Globus pallidus (tissue), 1 donor: Measurements from ENCODE around the gene CUTC.
"Not testable (repeated sequence)": the region's sequence is repeated elsewhere in the genome, so short reads cannot be mapped to it uniquely, and the experiment has no call there.

ENCODE experiments used
- DNase-seq: peaks from one replicate; pipeline ENCODE4 v3.0.0-alpha.2; 2015; ENCODE audit warnings: low spot score

The CUTC gene

DNA sequence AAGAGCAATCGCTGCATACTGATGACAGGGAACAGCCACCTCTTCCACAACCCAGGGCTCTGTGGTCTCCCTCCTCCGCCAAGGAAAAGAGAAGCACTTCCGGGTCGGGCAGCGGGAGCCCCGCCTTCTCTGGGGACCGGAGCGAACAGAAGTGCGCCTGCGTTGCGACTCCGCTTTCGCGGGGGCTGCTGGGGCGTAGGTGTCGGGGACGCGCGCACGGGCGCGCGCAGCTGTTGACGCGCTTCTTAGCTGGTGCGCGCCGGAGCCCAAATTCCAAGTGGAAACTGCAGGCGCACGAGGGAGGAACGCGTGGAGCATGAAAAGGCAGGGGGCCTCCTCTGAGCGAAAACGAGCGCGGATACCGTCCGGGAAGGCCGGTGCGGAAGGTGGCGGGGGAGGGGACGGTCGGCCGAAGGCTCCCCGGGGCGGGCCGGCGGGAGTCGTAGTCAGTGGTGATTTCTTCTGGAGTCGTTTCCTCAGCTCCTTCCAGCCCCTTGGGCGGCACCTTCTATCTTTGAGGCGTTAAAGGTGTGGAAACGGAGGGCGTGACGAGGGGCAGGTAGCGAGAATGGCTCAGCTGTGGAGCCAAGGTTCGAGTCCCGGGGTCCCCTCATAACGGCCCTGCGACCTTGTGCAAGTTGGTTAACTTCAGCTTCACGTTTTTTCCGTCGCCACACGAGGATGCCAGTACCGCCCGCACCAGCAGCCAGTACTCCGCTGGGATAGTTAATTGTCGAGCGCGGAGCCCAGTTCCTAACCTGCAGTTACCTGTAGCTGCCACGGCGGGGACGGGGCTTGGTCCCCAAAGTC, at the start of gene CUTC, which contains the start of gene COX15:
TSS of gene CUTC (plus strand) at position 202 of the 810 bp plus-strand sequence. CDS start at position 317, 115 bp downstream.
TSS of gene COX15 (minus strand) at position 95 of the 810 bp plus-strand sequence. CDS start at position 17, 78 bp downstream.
- DNase-seq = peak; percentile 96

- DNase-seq = no peak
These were observed 49.3 kb upstream of the CUTC start for GRCh38 chr10:99682752-99683151.

GRCh38 chr10:99685597-99685967, 46.5 kb upstream of the CUTC start:
- DNase-seq = peak; percentile 30

GRCh38 chr10:99689461-99689860, 42.6 kb upstream of the CUTC start:
- DNase-seq = no peak

DNA sequence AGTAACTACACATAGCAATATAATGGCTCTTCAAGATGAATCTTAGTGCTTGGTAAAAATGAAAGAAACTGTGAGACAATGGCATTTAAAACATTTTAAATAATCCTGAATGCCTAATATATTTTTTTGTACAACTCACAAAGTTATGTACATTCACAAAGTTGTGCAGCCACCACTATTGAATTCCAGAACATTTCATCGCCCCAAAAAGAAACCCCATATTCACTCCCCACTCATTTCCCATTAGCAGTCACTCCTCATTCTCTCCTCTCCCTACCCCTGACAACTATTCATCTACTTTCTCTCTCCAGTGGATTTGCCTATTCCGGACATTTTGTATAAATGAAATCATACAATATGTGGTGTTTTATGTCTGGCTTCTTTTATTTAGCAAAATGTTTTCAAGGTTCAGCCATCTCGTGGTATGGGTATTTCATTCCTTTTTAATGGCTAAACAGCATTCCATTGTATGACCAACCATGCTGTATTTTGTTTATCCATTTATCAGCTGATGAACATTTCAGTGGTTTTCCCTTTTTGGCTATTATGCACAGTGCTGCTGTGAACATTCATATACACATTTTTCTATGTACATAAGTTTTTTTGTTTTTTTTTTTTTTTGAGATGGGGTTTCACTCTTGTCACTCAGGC, 38.0 kb upstream of the CUTC start:
- no peak for DNase-seq

DNA sequence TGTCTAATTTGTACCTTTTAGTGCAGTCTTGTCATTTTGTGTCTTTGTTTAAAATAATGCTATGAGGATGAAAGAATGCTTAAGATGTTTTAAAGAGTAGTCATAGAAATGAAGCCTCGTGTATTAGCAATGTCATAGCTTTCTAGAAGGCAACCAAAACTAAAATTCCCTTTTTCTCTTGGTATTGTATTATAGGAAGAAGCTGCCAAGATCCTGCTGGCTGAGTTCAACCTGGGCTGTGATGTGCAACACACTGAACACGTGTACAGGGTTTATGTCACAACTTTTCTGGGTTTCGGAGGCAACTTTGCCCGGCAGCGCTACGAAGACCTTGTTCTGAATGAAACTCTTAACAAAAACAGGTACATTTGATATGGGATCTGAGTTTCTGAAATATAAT, 36.3 kb upstream of the CUTC start:
- DNase-seq = no peak

GRCh38 chr10:99698504-99699080, 33.4 kb upstream of the CUTC start:
- no peak for DNase-seq

GRCh38 chr10:99700649-99701048, 31.4 kb upstream of the CUTC start:
- no peak for DNase-seq

DNA sequence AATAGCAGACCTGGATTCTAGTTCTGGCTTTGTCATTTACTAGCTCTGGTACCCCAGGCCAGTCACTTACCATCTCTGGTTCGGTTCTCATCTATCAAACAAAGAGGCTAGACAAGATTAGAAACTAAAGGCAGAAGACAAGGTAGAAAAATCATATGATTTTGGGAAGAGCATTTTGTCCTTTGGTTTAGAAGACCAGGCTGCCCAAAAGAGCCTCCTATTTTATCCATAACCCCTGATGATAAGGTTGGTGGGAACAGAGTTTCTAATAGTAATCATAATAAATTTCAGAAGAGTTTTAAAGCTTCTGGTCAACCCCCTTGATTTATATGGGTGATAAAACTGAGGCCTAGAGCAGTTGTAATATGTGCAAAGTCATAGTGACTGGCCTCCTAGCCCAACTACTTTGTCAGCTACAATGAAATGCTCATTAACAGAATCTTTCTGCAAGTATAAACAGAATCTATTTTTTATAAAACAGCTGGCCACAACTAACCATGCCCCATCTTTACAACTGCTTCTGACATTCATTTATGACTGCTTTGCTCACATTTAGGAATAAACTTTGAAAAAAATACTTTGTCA, 23.5 kb upstream of the CUTC start:
- no peak for DNase-seq

DNA sequence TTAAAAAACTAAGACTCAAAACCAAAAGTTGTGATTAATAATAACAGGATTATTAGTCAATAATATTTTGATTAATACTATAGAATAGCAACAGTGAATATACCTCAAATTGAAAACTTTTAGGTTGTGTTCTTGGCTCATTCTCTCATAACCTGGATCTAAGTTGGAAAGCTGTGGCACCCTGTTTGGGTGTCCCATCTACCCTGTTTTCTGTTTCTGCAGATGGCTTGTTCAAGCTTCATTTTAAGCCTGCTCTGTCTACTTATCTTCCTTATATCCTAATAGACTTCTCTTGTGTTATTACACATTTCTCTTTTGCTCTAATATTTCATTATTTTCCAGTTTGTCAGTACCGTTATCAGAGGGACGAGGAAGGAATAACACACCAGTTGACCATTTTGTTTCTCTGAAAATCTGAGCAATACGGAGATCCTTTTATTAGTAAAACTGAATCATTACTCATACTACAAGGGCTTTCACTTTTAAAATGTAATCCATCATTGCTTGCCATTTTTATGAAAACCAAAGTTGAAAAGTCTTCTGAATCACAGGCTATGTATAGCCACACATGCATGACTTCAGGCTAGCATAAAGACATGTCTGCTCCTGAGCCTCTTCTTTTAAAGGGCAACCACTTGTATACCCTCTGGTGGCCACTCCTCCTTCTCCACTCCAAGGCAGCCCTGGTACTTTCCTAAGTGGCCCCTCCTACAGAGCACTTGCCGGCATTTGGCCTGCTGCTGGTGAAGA, 22.4 kb upstream of the CUTC start:
- DNase-seq = no peak

DNA sequence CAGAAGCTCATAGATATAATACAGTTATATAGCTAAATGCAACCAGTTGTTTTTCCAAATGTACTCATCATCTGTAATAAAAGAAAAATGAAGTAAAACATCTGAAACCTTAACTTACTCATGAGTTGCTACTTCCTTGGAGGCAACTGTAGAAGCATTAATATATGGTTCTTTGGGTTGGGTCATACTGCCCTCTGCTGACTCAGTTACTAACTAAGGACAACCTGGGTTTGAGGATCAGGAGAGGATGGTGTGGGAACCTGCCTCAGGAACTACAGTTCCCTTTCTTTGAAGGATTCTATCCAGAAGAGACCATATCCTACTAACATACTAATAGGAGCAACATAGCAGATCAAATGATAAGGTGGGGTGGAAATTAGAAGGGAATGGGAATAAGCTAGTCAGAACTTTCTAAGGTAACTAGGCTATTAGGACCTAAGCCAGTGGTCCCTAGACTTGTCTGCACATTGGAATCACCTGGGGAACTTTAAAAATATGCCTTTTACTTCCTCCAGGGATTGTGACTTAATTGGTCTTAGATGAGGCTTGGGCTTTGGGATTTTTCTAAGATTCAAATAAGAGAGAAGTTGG, 20.8 kb upstream of the CUTC start:
- peak; percentile 24 for DNase-seq

- DNase-seq = no peak
These were observed 17.6 kb upstream of the CUTC start for GRCh38 chr10:99714446-99714845.

DNA sequence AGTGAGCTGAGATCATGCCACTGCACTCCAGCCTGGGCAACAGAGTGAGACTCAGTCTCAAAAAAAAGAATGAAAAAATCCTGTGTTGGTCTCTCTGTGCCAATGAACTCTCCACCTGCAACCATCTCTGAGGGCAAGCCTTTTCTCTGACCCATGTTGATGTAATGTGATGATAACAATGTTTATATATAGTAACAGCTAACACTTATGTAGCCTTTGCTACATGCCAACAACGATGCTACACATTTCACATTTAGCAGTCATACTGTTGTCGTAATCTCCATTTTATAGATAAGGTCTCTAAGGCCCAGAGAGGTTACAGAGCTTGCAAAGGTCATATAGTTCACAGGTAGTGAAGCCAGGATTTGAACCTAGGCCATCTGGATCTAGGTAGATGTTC, 11.6 kb upstream of the CUTC start:
- DNase-seq = no peak

- DNase-seq = no peak
These were observed 2.0 kb upstream of the CUTC start for GRCh38 chr10:99730026-99730425.

DNA sequence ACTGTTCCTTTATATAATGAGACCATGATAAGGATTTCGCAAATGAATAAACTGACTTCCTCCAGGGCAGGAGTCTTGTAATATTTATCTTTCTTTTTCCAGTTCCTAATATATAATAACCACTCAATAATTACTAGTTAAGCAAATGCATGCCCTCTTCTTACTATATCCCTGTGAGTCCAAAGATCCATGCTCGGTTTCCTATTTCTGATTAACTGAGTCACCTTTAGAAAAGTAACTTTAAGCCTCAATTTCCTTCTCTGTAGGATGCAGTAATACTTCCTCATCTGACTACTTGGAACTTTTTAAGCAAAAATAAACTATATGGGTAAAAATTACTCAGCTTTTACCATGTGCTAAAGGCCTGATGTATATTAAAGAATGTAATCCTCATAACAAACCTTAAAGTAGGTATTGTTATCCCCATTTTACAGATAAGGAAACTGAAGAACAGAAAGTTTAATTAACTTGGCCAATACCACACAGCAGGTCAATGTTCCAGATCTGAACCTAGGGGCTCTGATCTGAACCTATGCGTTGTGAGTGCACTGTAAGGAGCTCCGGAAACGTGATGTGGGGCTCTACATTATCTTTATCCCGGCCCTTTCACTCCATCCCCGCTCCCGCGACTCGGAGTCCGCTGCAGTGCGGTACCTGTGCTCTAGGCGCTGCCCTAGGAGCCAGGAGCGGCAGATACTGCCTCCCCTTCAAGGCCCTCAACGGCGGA, 565 bp upstream of the CUTC start:
- peak; percentile 1 for DNase-seq

DNA sequence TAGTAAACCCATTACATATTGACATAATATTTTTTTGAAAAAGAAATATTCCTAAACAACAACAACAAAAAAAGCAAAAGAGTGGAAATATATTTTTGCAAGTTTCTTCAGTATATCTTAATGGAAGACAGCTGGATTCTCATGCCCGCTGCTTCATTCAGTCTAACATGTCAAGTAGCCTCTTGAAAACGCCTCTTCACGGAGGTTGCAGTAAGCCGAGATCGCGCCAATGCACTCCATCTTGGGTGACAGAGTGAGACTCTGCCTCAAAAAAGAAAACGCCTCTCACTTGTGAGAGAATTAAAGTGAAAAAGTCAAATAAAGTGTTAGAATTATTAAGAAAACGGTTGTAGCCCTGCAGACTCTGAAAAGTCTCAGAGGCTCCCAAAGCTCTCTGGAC, 1.3 kb downstream of the CUTC start:
- DNase-seq = peak; percentile 12

DNA sequence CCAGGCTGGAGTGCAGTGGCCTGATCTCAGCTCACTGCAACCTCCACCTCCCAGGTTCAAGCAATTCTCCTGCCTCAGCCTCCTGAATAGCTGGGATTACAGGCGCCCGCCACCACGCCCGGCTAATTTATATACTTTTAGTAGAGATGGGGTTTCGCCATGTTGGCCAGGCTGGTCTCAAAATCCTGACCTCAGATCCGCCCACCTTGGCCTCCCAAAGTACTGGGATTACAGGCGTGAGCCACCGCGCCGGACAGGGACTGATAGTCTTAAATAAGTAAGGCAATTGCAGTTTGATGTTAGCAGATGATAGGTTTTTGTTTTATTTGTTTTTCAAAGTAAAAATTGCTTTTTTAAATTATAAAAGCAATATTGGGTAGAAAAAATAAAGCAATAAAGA, 2.1 kb downstream of the CUTC start:
- not testable (repeated sequence) for DNase-seq

GRCh38 chr10:99740260-99740659, 8.2 kb downstream of the CUTC start:
- no peak for DNase-seq

DNA sequence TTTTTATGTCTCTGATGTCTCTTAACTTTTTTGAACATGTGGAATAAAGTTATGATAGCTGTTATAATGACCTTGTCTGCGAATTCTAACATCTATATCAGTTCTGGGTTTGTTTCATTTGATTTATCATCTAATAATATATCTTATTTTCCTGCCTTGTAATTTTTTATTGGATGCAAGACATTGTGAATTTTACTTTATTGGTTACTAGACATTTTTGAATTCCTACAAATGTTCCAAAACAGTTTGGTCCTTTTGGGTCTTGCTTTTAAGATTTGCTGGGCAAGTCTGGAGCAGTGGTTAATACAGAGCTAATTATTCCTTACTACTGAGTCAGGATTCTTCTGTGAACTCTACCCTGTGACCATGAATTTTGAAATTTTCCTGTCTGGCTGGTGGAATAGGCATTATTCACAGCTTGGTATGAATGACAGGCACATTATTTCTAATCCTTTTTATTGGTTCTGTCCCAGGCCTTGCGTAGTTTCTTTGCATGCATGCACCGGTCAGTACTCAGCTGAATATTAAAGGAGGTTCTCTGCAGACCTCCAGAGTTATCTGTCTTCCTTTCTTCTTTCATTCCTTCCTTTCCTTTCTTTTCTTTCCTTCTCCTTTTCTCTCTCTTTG, 9.0 kb downstream of the CUTC start:
- DNase-seq = no peak

DNA sequence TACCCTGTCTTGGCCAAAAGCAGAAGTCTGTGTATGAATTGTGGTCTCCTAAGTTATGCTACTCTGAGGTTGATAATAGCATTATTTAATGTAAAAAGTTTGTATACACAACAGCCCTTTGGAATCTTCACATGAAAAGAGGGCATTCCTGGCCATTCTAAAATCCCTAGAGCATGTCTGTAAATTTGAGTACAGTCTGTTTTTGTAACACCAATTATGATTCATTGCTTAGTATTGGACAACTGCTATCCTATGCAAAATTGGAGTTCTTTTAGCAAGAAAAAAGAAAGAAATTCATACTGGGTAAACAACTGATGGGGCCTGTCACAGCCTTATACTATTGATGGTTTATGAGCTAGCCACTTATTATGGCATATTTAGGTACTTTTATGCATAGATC, 10.2 kb downstream of the CUTC start:
- no peak for DNase-seq
